Ovary (tissue), 9 donors: ENCODE results near the gene SLC9A3. TPM values are rescaled to one million over a fixed set of nuclear protein-coding genes. Genes with fewer than 3 reads are reported as not detected.

ENCODE experiments used
- DNase-seq, 5 donors: peaks; one replicate each; pipeline ENCODE4 v3.0.0-alpha.2; 2019 to 2020
- H3K27ac ChIP-seq, 2 donors: fragments of 200-600 bp; one replicate each; pipeline versions ENCODE4 v1.5.1 to v1.8.0; 2019 to 2022
- H3K27me3 ChIP-seq: fragments of 200-600 bp; one replicate; pipeline ENCODE4 v1.8.0; 2022
- H3K36me3 ChIP-seq: fragments of 200-600 bp; sonication (generic); one replicate; pipeline ENCODE4 v1.5.1; 2019
- H3K4me1 ChIP-seq: one replicate; pipeline ENCODE4 v1.8.1; 2013; ENCODE audit warnings: mild to moderate bottlenecking, moderate library complexity; ENCODE audit not compliant: insufficient read depth
- H3K4me3 ChIP-seq: fragments of 200-600 bp; sonication (generic); one replicate; pipeline ENCODE4 v1.5.1; 2017
- H3K9me3 ChIP-seq, 2 donors: fragments of 200-600 bp in 1 of 2; sonication (generic) in 1 of 2; one replicate each; pipeline versions ENCODE4 v1.5.1 to v1.8.1; 2013 to 2019; ENCODE audit warnings: mild to moderate bottlenecking in 1 of 2, moderate library complexity in 1 of 2
- EP300 ChIP-seq: sonication (generic); formaldehyde crosslinking; IDR thresholded peaks from one replicate; pipeline ENCODE4 v1.6.1; 2017; ENCODE audit warnings: antibody characterized with exemption
- POLR2A ChIP-seq: fragments of 450-650 bp; IDR thresholded peaks from one replicate; pipeline ENCODE4 v1.6.1; 2017; ENCODE audit warnings: antibody characterized with exemption, mild to moderate bottlenecking, moderate library complexity
- WGBS, 3 donors: extraction: QIAGEN DNeasy Blood & Tissue Kit in 1 of 3; methylation state at CpG; one replicate each; pipeline versions ENCODE4 v1.1.5 to v1.1.7; 2013 to 2017; 5-methylcytosine and 5-hydroxymethylcytosine counted together
- intact Hi-C, 4 donors: fragments of 100-400 bp; cut with DNase I; formaldehyde crosslinking; loops; one replicate each; pipeline versions ENCODE4 v1.11.0 to v1.15.1; 2022 to 2023
- polyA plus RNA-seq, 2 donors: library from polyadenylated mRNA; stranded (reverse); fragments of 200-250 nt in 1 of 2; fragments of 350-450 nt in 1 of 2; fragmentation: Illumina TruSeq in 1 of 2; extraction: RNeasy Lipid Tissue Mini Kit (QIAGEN cat#74804) in 1 of 2; gene quantifications; one replicate each; pipeline ENCODE4 v1.2.3, GENCODE V29; 2013 to 2014
- total RNA-seq, 7 donors: library from RNA; depleted of rRNA in 2 of 7; stranded (reverse); fragments of >200 nt in 2 of 7; fragmentation: NEBNext Ultra II Directional in 3 of 7; extraction: Animal tissue kit (Norgen Biotek cat#: 25700) in 3 of 7; gene quantifications; one replicate each; pipeline versions ENCODE4 v1.1.0 to v1.2.4, GENCODE V29; 2016 to 2023
- TF ChIP-seq, protein P1 (sequence below), 3 donors: fragments of 450-650 bp in 2 of 3; fragments of 200-600 bp in 1 of 3; IDR thresholded peaks; one replicate each; pipeline versions ENCODE4 v1.5.1 to v1.8.0; 2016 to 2022; ENCODE audit warnings: antibody characterized with exemption in 3 of 3, mild to moderate bottlenecking in 1 of 3
- donor health status: DM: no; HTN: no; CAD: no; lungs with moderate emphysema.
- donor health status: DM: no; HTN: no; CAD: no.
- donor health status: Bipolar disorder and iron deficiency.
- donor health status: DM: yes; HTN: yes; CAD: no.
- donor health status: DM: no; HTN: no; CAD: no.
- donor health status: DM: yes; HTN: yes; CAD: no.

The SLC9A3 gene
- total and polyA plus RNA-seq, 9 donors = 1.2 to 3.6 (median 1.9) TPM

DNA sequence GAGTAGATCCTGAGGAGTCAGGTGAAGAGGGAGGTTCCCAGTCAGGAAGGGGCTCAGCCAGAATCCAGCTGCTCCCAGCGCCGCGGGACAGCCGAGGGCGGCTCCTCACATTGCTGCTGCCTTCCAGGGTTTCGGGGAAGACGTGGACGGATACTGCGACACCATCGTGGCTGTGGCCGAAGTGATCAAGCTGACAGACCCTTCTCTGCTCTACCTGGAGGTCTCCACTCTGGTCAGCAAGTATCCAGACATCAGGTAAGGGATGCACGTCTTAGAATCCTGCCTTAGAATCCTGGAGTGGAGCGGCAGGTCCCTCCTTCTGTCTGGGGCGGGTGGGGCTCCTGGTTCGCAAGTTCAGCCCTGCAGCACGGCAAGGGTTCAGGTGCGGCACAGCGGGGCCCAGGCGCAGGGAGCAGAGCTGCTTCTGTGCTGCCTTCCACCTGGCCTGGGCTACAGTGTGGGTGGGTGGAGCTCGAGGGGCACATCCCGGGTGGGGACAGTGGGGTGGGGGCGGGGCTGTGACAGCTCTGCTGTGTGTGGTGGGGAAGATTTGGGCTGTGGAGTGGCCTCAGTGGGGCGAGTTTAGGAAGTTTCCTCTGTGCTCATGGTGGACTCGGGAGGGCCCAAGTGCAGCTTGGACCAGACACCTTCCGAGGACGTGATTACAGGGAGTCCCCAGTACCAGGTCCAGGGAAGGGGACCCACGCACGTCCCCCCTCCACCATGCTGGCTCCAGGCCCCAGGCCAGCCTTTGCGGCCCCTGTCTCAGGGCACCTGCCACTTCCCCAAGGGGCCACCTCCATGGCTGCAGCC, 58.5 kb downstream of the SLC9A3 start:
- Histone ChIP-seq H3K4me1 (no peaks in the 10 kb centered on the region), H3K36me3 (no peaks in the 10 kb centered on the region), H3K27me3 (no peaks in the 10 kb centered on the region), H3K9me3 (no peaks in the 10 kb centered on the region), H3K27ac (no peak overlapping the region), H3K4me3 (no peak overlapping the region)
- no peak for DNase-seq
- TF ChIP-seq, protein P1, sequence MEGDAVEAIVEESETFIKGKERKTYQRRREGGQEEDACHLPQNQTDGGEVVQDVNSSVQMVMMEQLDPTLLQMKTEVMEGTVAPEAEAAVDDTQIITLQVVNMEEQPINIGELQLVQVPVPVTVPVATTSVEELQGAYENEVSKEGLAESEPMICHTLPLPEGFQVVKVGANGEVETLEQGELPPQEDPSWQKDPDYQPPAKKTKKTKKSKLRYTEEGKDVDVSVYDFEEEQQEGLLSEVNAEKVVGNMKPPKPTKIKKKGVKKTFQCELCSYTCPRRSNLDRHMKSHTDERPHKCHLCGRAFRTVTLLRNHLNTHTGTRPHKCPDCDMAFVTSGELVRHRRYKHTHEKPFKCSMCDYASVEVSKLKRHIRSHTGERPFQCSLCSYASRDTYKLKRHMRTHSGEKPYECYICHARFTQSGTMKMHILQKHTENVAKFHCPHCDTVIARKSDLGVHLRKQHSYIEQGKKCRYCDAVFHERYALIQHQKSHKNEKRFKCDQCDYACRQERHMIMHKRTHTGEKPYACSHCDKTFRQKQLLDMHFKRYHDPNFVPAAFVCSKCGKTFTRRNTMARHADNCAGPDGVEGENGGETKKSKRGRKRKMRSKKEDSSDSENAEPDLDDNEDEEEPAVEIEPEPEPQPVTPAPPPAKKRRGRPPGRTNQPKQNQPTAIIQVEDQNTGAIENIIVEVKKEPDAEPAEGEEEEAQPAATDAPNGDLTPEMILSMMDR (IDR thresholded peaks at IDR 0.05) = no peak
- no peak for TF ChIP-seq POLR2A
- no peak for TF ChIP-seq EP300
- WGBS, 3 donors = 85 to 92% (median 86%) methylated on average over 26 to 29 of the region's 29 CpGs
- intact Hi-C loops = no loop called here

- Histone ChIP-seq H3K9me3 (no peaks in the 10 kb centered on the region), H3K27me3 (no peaks in the 10 kb centered on the region), H3K36me3 (no peaks in the 10 kb centered on the region), H3K4me3 (no peak overlapping the region), H3K4me1 (no peaks in the 10 kb centered on the region), H3K27ac (no peak overlapping the region)
- intact Hi-C loops = no loop called here
- peak in 1 of 5 donors; percentile 35 for DNase-seq
- 90 to 94% (median 91%) methylated on average over 63 of the region's 63 CpGs for WGBS, 3 donors
- TF ChIP-seq, protein P1 (IDR thresholded peaks at IDR 0.05) = no peak
- no peak for TF ChIP-seq POLR2A
- TF ChIP-seq EP300 = no peak
These were observed 59.2 kb downstream of the SLC9A3 start for GRCh38 chr5:464843-465590.

DNA sequence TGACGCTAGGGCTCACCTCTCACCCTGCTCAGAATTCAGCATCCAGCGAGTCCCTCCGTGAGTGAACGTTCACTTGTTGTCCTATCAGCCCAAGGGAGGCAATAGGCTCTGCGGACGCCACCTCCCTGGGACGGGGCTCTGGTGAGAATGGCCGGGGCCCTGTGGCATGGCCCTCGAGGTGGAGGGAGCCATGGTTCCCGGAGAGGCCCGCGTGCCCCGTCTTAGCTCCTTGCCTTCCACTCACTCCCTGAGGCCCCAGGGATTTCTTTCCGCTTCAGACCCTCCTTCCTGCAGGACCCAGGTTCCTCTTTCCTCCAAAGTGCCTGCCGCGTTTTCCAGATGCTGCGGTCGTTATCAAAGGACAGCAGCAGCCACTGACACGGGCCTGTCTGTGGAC, 59.8 kb downstream of the SLC9A3 start:
- TF ChIP-seq POLR2A = no peak
- no peak for TF ChIP-seq EP300
- TF ChIP-seq, protein P1 (IDR thresholded peaks at IDR 0.05) = no peak
- intact Hi-C loops = no loop called here
- Histone ChIP-seq H3K36me3 (no peaks in the 10 kb centered on the region), H3K27me3 (no peaks in the 10 kb centered on the region), H3K4me1 (no peaks in the 10 kb centered on the region), H3K9me3 (no peaks in the 10 kb centered on the region), H3K27ac (no peak overlapping the region), H3K4me3 (no peak overlapping the region)
- DNase-seq = no peak
- 87 to 92% (median 90%) methylated on average over 19 of the region's 19 CpGs for WGBS, 3 donors

- no peaks in the 10 kb centered on the region for H3K36me3 ChIP-seq
- no peak overlapping the region for H3K4me3 ChIP-seq
- intact Hi-C loops = no loop called here
- no peaks in the 10 kb centered on the region for H3K27me3 ChIP-seq
- no peak for DNase-seq
- H3K9me3 ChIP-seq = no peaks in the 10 kb centered on the region
- TF ChIP-seq, protein P1 (IDR thresholded peaks at IDR 0.05) = no peak
- H3K27ac ChIP-seq = no peak overlapping the region
- H3K4me1 ChIP-seq = no peaks in the 10 kb centered on the region
- 69 to 72% (median 70%) methylated on average over 18 of the region's 18 CpGs for WGBS, 3 donors
These were observed 60.3 kb downstream of the SLC9A3 start for GRCh38 chr5:463952-464351.
